OCI-LY1 (cell line): ENCODE measurements around the gene TRIOBP.

Experiments
- H2AFZ ChIP-seq: fragments of 200-600 bp; sonication (generic), shearing (Covaris generic); 2 replicates; pipeline ENCODE4 v1.6.0; 2014; ENCODE audit warnings: antibody characterized with exemption, mild to moderate bottlenecking, low read length
- H3F3A ChIP-seq: fragments of 200-600 bp; sonication (generic), shearing (Covaris generic); 2 replicates; pipeline ENCODE4 v1.6.0; 2014; ENCODE audit warnings: mild to moderate bottlenecking, antibody characterized with exemption, low read length, moderate library complexity; ENCODE audit not compliant: insufficient read depth
- H3K27ac ChIP-seq: fragments of 200-600 bp; sonication (generic); 2 replicates; pipeline ENCODE4 v1.5.1; 2014; ENCODE audit warnings: low read length, mixed run types, mild to moderate bottlenecking, low read depth; ENCODE audit not compliant: poor library complexity, severe bottlenecking
- H3K27me3 ChIP-seq: fragments of 200-600 bp; sonication (generic); 2 replicates; pipeline ENCODE4 v1.6.0; 2014; ENCODE audit warnings: antibody characterized with exemption, mild to moderate bottlenecking, low read length, moderate library complexity; ENCODE audit not compliant: insufficient read depth
- H3K36me3 ChIP-seq: fragments of 200-600 bp; sonication (generic); 2 replicates; pipeline ENCODE4 v1.6.1; 2014; ENCODE audit warnings: mild to moderate bottlenecking, antibody characterized with exemption, low read length, moderate library complexity, mixed read lengths; ENCODE audit not compliant: insufficient read depth
- H3K4me1 ChIP-seq: fragments of 200-600 bp; sonication (generic); 2 replicates; pipeline ENCODE4 v1.5.1; 2014; ENCODE audit warnings: mild to moderate bottlenecking, low read length, moderate library complexity; ENCODE audit not compliant: insufficient read depth, severe bottlenecking
- H3K4me2 ChIP-seq: fragments of 200-600 bp; sonication (generic), shearing (Covaris generic); 2 replicates; pipeline ENCODE4 v1.6.1; 2014; ENCODE audit warnings: low read length
- H3K4me3 ChIP-seq: fragments of 200-600 bp; sonication (generic); 2 replicates; pipeline ENCODE4 v1.5.1; 2014; ENCODE audit warnings: low read length, low read depth, mild to moderate bottlenecking, mixed read lengths; ENCODE audit not compliant: poor library complexity, severe bottlenecking
- H3K79me2 ChIP-seq: fragments of 200-600 bp; shearing (Covaris generic); 2 replicates; pipeline ENCODE4 v1.6.1; 2016; ENCODE audit warnings: mixed run types, low read length, mixed read lengths; ENCODE audit not compliant: insufficient read depth
- H3K9ac ChIP-seq: fragments of 200-600 bp; sonication (generic), shearing (Covaris generic); 2 replicates; pipeline ENCODE4 v1.6.1; 2014; ENCODE audit warnings: mild to moderate bottlenecking, low read length, mixed read lengths
- H3K9me2 ChIP-seq: fragments of 200-600 bp; sonication (generic), shearing (Covaris generic); 2 replicates; pipeline ENCODE4 v1.6.1; 2014; ENCODE audit warnings: low read depth, mild to moderate bottlenecking, low read length, mixed read lengths
- H3K9me3 ChIP-seq: fragments of 200-600 bp; shearing (Covaris generic); 2 replicates; pipeline ENCODE4 v1.6.1; 2014; ENCODE audit warnings: low read length, mixed read lengths
- H4K20me1 ChIP-seq: fragments of 200-600 bp; sonication (generic), shearing (Covaris generic); 2 replicates; pipeline ENCODE4 v1.6.0; 2016; ENCODE audit warnings: mild to moderate bottlenecking, low read length; ENCODE audit not compliant: insufficient read depth
- CTCF ChIP-seq: fragments of 200-600 bp; sonication (generic), shearing (Covaris generic); IDR thresholded peaks from 2 replicates; pipeline ENCODE4 v1.5.1; 2017; ENCODE audit warnings: mild to moderate bottlenecking, antibody characterized with exemption, low read length, moderate library complexity, mixed read lengths
- EZH2 ChIP-seq: fragments of 200-600 bp; sonication (generic), shearing (Covaris generic); IDR thresholded peaks from 2 replicates; pipeline ENCODE4 v1.8.0; 2017; ENCODE audit warnings: borderline replicate concordance, mixed run types, mild to moderate bottlenecking, antibody characterized with exemption, low read length, moderate library complexity, mixed read lengths

TRIOBP gene

GRCh38 chr22:37709445-37709765 lies 12.6 kb downstream of the TRIOBP start:
- no peaks in the 10 kb centered on the region for H3K9me3 ChIP-seq
- peaks cover 21% of the 10 kb centered on the region for H3K4me1 ChIP-seq
- no peaks in the 10 kb centered on the region for H3K9me2 ChIP-seq
- no peaks in the 10 kb centered on the region for H3F3A ChIP-seq
- H3K9ac ChIP-seq, result no peak overlapping the region
- TF ChIP-seq EZH2, result no peak
- TF ChIP-seq CTCF, result no peak
- H4K20me1 ChIP-seq, result no peaks in the 10 kb centered on the region
- H3K27me3 ChIP-seq, result no peaks in the 10 kb centered on the region
- H2AFZ ChIP-seq, result no peak overlapping the region
- H3K27ac ChIP-seq, result no peak overlapping the region
- H3K4me2 ChIP-seq, result no peak overlapping the region
- no peaks in the 10 kb centered on the region for H3K79me2 ChIP-seq
- no peaks in the 10 kb centered on the region for H3K36me3 ChIP-seq
- no peak overlapping the region for H3K4me3 ChIP-seq

GRCh38 chr22:37710675-37711074 lies 13.8 kb downstream of the TRIOBP start:
- H4K20me1 ChIP-seq, result no peaks in the 10 kb centered on the region
- peaks cover 20% of the 10 kb centered on the region for H3K4me1 ChIP-seq
- H3K4me2 ChIP-seq, result no peak overlapping the region
- TF ChIP-seq EZH2 (no peak), CTCF (no peak)
- no peaks in the 10 kb centered on the region for H3K9me3 ChIP-seq
- no peaks in the 10 kb centered on the region for H3K27me3 ChIP-seq
- H3K9me2 ChIP-seq, result no peaks in the 10 kb centered on the region
- no peaks in the 10 kb centered on the region for H3K79me2 ChIP-seq
- no peaks in the 10 kb centered on the region for H3K36me3 ChIP-seq
- H3K27ac ChIP-seq, result no peak overlapping the region
- H3K9ac ChIP-seq, result no peak overlapping the region
- H3K4me3 ChIP-seq, result no peak overlapping the region
- no peak overlapping the region for H2AFZ ChIP-seq
- H3F3A ChIP-seq, result no peaks in the 10 kb centered on the region

- Histone ChIP-seq H3K4me3 (no peak overlapping the region), H3K36me3 (no peaks in the 10 kb centered on the region; the same call in 1 of the 2 replicates), H3K27me3 (no peaks in the 10 kb centered on the region), H3F3A (no peaks in the 10 kb centered on the region), H3K4me1 (peaks cover 15% of the 10 kb centered on the region), H2AFZ (no peak overlapping the region), H3K9ac (no peak overlapping the region), H4K20me1 (no peaks in the 10 kb centered on the region), H3K27ac (no peak overlapping the region), H3K9me2 (no peaks in the 10 kb centered on the region), H3K9me3 (no peaks in the 10 kb centered on the region), H3K4me2 (no peak overlapping the region), H3K79me2 (no peaks in the 10 kb centered on the region)
- TF ChIP-seq EZH2 (no peak), CTCF (no peak)
Observed at GRCh38 chr22:37711490-37711889, 14.6 kb downstream of the TRIOBP start.
